Parathyroid adenoma (tissue), 2 donors: ENCODE data around the gene ARHGAP42.
A peak's percentile ranks its signal among the peaks of the same experiment; 100 is the strongest.

ENCODE experiments used
- H2AFZ ChIP-seq: fragments of 300-600 bp; sonication (generic); one replicate; pipeline ENCODE4 v1.7.0; 2017; ENCODE audit warnings: antibody characterized with exemption, mild to moderate bottlenecking
- H3K27ac ChIP-seq: fragments of 300-600 bp; sonication (generic); one replicate; pipeline ENCODE4 v1.7.0; 2017
- H3K27me3 ChIP-seq: fragments of 300-600 bp; sonication (generic); one replicate; pipeline ENCODE4 v1.7.0; 2017; ENCODE audit warnings: low read length; ENCODE audit not compliant: control insufficient read depth, insufficient read depth
- H3K36me3 ChIP-seq: fragments of 300-600 bp; sonication (generic); one replicate; pipeline ENCODE4 v1.7.0; 2017; ENCODE audit warnings: low read length; ENCODE audit not compliant: control insufficient read depth, insufficient read depth
- H3K4me1 ChIP-seq: fragments of 300-600 bp; sonication (generic); one replicate; pipeline ENCODE4 v1.7.0; 2017; ENCODE audit warnings: control low read depth
- H3K4me2 ChIP-seq: fragments of 300-600 bp; sonication (generic); one replicate; pipeline ENCODE4 v1.7.0; 2017; ENCODE audit warnings: low read length
- H3K4me3 ChIP-seq: fragments of 300-600 bp; sonication (generic); one replicate; pipeline ENCODE4 v1.7.0; 2017; ENCODE audit warnings: low read depth, low read length
- H3K79me2 ChIP-seq: fragments of 300-600 bp; sonication (generic); one replicate; pipeline ENCODE4 v1.7.0; 2017; ENCODE audit warnings: control low read depth
- H3K9ac ChIP-seq: fragments of 300-600 bp; sonication (generic); one replicate; pipeline ENCODE4 v1.7.0; 2017; ENCODE audit warnings: mild to moderate bottlenecking
- H3K9me3 ChIP-seq: fragments of 300-600 bp; sonication (generic); one replicate; pipeline ENCODE4 v1.7.0; 2017; ENCODE audit warnings: low read length; ENCODE audit not compliant: control insufficient read depth
- CTCF ChIP-seq: fragments of 300-600 bp; sonication (generic); IDR thresholded peaks from one replicate; pipeline ENCODE4 v1.7.0; 2017; ENCODE audit warnings: antibody characterized with exemption, mild to moderate bottlenecking
- donor health status: primary hyperparathyroidism.

Gene ARHGAP42

GRCh38 chr11:100942016-100942415 is 254.9 kb downstream of the ARHGAP42 start:
- Histone ChIP-seq H3K27ac (peak overlapping the region; percentile 32), H3K4me2 (no peak overlapping the region), H3K27me3 (no peaks in the 10 kb centered on the region), H2AFZ (no peak overlapping the region), H3K36me3 (no peaks in the 10 kb centered on the region), H3K9ac (no peak overlapping the region), H3K4me1 (peaks cover 5% of the 10 kb centered on the region), H3K9me3 (no peaks in the 10 kb centered on the region), H3K4me3 (no peak overlapping the region), H3K79me2 (no peaks in the 10 kb centered on the region)
- TF ChIP-seq CTCF, result no peak

- no peaks in the 10 kb centered on the region for H3K36me3 ChIP-seq
- no peak overlapping the region for H3K27ac ChIP-seq
- TF ChIP-seq CTCF, result no peak
These were observed 261.8 kb downstream of the ARHGAP42 start for GRCh38 chr11:100948936-100949335.

GRCh38 chr11:100949443-100949842 is 262.4 kb downstream of the ARHGAP42 start:
- H3K4me2 ChIP-seq, result no peak overlapping the region
- H3K79me2 ChIP-seq, result no peaks in the 10 kb centered on the region
- no peak overlapping the region for H3K4me3 ChIP-seq
- H3K27ac ChIP-seq, result no peak overlapping the region
- H3K27me3 ChIP-seq, result no peaks in the 10 kb centered on the region
- no peak overlapping the region for H2AFZ ChIP-seq
- H3K4me1 ChIP-seq, result peaks cover 3% of the 10 kb centered on the region
- TF ChIP-seq CTCF, result no peak
- H3K9me3 ChIP-seq, result no peaks in the 10 kb centered on the region
- no peak overlapping the region for H3K9ac ChIP-seq
- H3K36me3 ChIP-seq, result no peaks in the 10 kb centered on the region

More at GRCh38 chr11:100948936-100949335, 261.8 kb downstream of the ARHGAP42 start:
- Histone ChIP-seq H3K9ac (no peak overlapping the region), H2AFZ (no peak overlapping the region), H3K4me3 (no peak overlapping the region), H3K4me1 (no peaks in the 10 kb centered on the region), H3K27me3 (no peaks in the 10 kb centered on the region), H3K9me3 (no peaks in the 10 kb centered on the region), H3K79me2 (no peaks in the 10 kb centered on the region), H3K4me2 (no peak overlapping the region)

- no peaks in the 10 kb centered on the region for H3K79me2 ChIP-seq
- H3K4me1 ChIP-seq, result peaks cover 5% of the 10 kb centered on the region
- no peak overlapping the region for H3K4me2 ChIP-seq
- H3K9me3 ChIP-seq, result no peaks in the 10 kb centered on the region
- H3K36me3 ChIP-seq, result no peaks in the 10 kb centered on the region
- no peak overlapping the region for H3K4me3 ChIP-seq
- no peak for TF ChIP-seq CTCF
- H3K9ac ChIP-seq, result no peak overlapping the region
- H2AFZ ChIP-seq, result no peak overlapping the region
- H3K27me3 ChIP-seq, result no peaks in the 10 kb centered on the region
- H3K27ac ChIP-seq, result peak overlapping the region; percentile 64
These were observed 268.2 kb downstream of the ARHGAP42 start for GRCh38 chr11:100955318-100955717.

GRCh38 chr11:100956351-100956750 is 269.3 kb downstream of the ARHGAP42 start:
- Histone ChIP-seq H3K4me3 (no peak overlapping the region), H2AFZ (no peak overlapping the region), H3K4me1 (peaks cover 5% of the 10 kb centered on the region), H3K36me3 (no peaks in the 10 kb centered on the region), H3K79me2 (no peaks in the 10 kb centered on the region), H3K27me3 (no peaks in the 10 kb centered on the region), H3K4me2 (no peak overlapping the region), H3K9me3 (no peaks in the 10 kb centered on the region), H3K27ac (peak overlapping the region; percentile 58), H3K9ac (no peak overlapping the region)
- no peak for TF ChIP-seq CTCF
